ENCODE results near the gene TSKU.

GRCh38 chr11:76839311-76839710, 56.2 kb downstream of the TSKU start:
- no peak for TF ChIP-seq CTCF (IDR thresholded peaks at IDR 0.05 in 2 of 3, conservative IDR thresholded peaks at IDR 0.05 in 1 of 3; ENCODE audit: insufficient read depth in 2 of 3, low read depth in 1 of 3, low read length in 3 of 3)
- TF ChIP-seq, protein P1, sequence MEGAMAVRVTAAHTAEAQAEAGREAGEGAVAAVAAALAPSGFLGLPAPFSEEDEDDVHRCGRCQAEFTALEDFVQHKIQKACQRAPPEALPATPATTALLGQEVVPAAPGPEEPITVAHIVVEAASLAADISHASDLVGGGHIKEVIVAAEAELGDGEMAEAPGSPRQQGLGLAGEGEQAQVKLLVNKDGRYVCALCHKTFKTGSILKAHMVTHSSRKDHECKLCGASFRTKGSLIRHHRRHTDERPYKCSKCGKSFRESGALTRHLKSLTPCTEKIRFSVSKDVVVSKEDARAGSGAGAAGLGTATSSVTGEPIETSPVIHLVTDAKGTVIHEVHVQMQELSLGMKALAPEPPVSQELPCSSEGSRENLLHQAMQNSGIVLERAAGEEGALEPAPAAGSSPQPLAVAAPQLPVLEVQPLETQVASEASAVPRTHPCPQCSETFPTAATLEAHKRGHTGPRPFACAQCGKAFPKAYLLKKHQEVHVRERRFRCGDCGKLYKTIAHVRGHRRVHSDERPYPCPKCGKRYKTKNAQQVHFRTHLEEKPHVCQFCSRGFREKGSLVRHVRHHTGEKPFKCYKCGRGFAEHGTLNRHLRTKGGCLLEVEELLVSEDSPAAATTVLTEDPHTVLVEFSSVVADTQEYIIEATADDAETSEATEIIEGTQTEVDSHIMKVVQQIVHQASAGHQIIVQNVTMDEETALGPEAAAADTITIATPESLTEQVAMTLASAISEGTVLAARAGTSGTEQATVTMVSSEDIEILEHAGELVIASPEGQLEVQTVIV (CRISPR knock-in tag; IDR thresholded peaks at IDR 0.05; ENCODE audit: borderline replicate concordance): no peak
- no peak for TF ChIP-seq TFAP4 (CRISPR knock-in tag; IDR thresholded peaks at IDR 0.05; ENCODE audit: borderline replicate concordance)
- TF ChIP-seq SP1 (CRISPR knock-in tag; IDR thresholded peaks at IDR 0.05): no peak
- TF ChIP-seq, protein P2, sequence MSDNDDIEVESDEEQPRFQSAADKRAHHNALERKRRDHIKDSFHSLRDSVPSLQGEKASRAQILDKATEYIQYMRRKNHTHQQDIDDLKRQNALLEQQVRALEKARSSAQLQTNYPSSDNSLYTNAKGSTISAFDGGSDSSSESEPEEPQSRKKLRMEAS (CRISPR knock-in tag; IDR thresholded peaks at IDR 0.05): no peak
- no peak for TF ChIP-seq ZKSCAN1 (IDR thresholded peaks at IDR 0.05; ENCODE audit: low read depth, low read length)
- no peak for TF ChIP-seq CHD2 (IDR thresholded peaks at IDR 0.05; ENCODE audit: low read depth, low read length)
- TF ChIP-seq, protein P3, sequence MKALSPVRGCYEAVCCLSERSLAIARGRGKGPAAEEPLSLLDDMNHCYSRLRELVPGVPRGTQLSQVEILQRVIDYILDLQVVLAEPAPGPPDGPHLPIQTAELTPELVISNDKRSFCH (CRISPR knock-in tag; IDR thresholded peaks at IDR 0.05): no peak
- TF ChIP-seq, protein P3 (tag; IDR thresholded peaks at IDR 0.05): no peak
- TF ChIP-seq EZH2 (IDR thresholded peaks at IDR 0.05; ENCODE audit: borderline replicate concordance, low read depth, low read length): no peak
- no peak for TF ChIP-seq POLR2A (conservative IDR thresholded peaks at IDR 0.05)

All from K562 (cell line).